ENCODE measurements around the gene TOMM34.
A peak's percentile ranks its signal among the peaks of the same experiment; 100 is the strongest.

- TF ChIP-seq CTCF (IDR thresholded peaks at IDR 0.05) (peak in 3 of 6 experiments; percentile 40 to 42 (median 41)), POLR2A (IDR thresholded peaks at IDR 0.05) (no peak)
These were observed 48.8 kb downstream of the TOMM34 start for GRCh38 chr20:44911264-44911921.

All from upper lobe of left lung (tissue), 4 donors.